Cardiac fibroblast (primary cell): ENCODE data around the gene TIGD3.

Source experiments
- DNase-seq, 2 donors: peaks; one replicate each; pipeline versions ENCODE4 v3.0.0 to v3.0.0-alpha.2; 2010; ENCODE audit warnings: low read depth in 2 of 2
- H3K4me3 ChIP-seq, 2 donors: replicated peaks in 1 of 2; 1 replicate in 1 of 2; 2 replicates in 1 of 2; pipeline ENCODE4 v1.5.1; 2011; ENCODE audit warnings: low read depth in 2 of 2, low read length in 2 of 2, mild to moderate bottlenecking in 2 of 2, moderate library complexity in 1 of 2
- CTCF ChIP-seq: IDR thresholded peaks from one replicate; pipeline ENCODE4 v1.5.1; 2011; ENCODE audit warnings: low read depth, mild to moderate bottlenecking, low read length, inconsistent platforms

The TIGD3 gene

GRCh38 chr11:65377036-65377435, 22.5 kb downstream of the TIGD3 start:
- no peak for TF ChIP-seq CTCF
- H3K4me3 ChIP-seq, result no peak overlapping the region
- DNase-seq, result no peak

- no peak overlapping the region for H3K4me3 ChIP-seq
- no peak for TF ChIP-seq CTCF
- no peak for DNase-seq
These were observed 23.2 kb downstream of the TIGD3 start for GRCh38 chr11:65377777-65378176.

GRCh38 chr11:65378208-65378927, 23.8 kb downstream of the TIGD3 start:
- no peak for DNase-seq
- no peak for TF ChIP-seq CTCF
- no peak overlapping the region for H3K4me3 ChIP-seq

- no peak for TF ChIP-seq CTCF
- no peak for DNase-seq
- H3K4me3 ChIP-seq, result no peak overlapping the region
These were observed 24.5 kb downstream of the TIGD3 start for GRCh38 chr11:65378928-65379638.

- no peak for TF ChIP-seq CTCF
- H3K4me3 ChIP-seq, result no peak overlapping the region
- no peak for DNase-seq
These were observed 25.3 kb downstream of the TIGD3 start for GRCh38 chr11:65379698-65380459.

GRCh38 chr11:65380460-65381119, 26.0 kb downstream of the TIGD3 start:
- no peak for TF ChIP-seq CTCF

More at GRCh38 chr11:65380460-65381119, 26.0 kb downstream of the TIGD3 start:
- no peak overlapping the region for H3K4me3 ChIP-seq
- DNase-seq, result no peak
